GM11168 (cell line): Measurements from ENCODE around the gene SHCBP1L.

Source experiments
- in situ Hi-C: fragments of 300-500 bp; cut with MboI; formaldehyde crosslinking; loops from one replicate; pipeline ENCODE4 v1.12.0; 2022; ENCODE audit warnings: low sequenced_read_pairs; ENCODE audit not compliant: unreplicated experiment

The SHCBP1L gene

GRCh38 chr1:182952677-182953444, at the start of gene SHCBP1L:
Gene SHCBP1L (minus strand): TSS chr1:182953166. CDS start chr1:182953133, 33 bp downstream.
- in situ Hi-C loops = loop anchor here (25.0 kb wide), 1 partner anchor 284 kb away; no protein-coding TSS in a partner anchor

GRCh38 chr1:183002267-183002666, 49.3 kb upstream of the SHCBP1L start:
- in situ Hi-C loops = no loop called here

GRCh38 chr1:183000167-183000962, 47.4 kb upstream of the SHCBP1L start:
- in situ Hi-C loops = no loop called here

- in situ Hi-C loops = no loop called here
These were observed 45.5 kb upstream of the SHCBP1L start for GRCh38 chr1:182998482-182998881.

GRCh38 chr1:182996816-182997215, 43.9 kb upstream of the SHCBP1L start:
- in situ Hi-C loops = no loop called here

GRCh38 chr1:182995894-182996293, 42.9 kb upstream of the SHCBP1L start:
- in situ Hi-C loops = no loop called here

GRCh38 chr1:182993746-182994145, 40.8 kb upstream of the SHCBP1L start:
- in situ Hi-C loops = no loop called here

GRCh38 chr1:182990413-182991144, 37.6 kb upstream of the SHCBP1L start:
- in situ Hi-C loops = no loop called here

- in situ Hi-C loops = no loop called here
These were observed 32.9 kb upstream of the SHCBP1L start for GRCh38 chr1:182985876-182986275.

- in situ Hi-C loops = no loop called here
These were observed 31.7 kb upstream of the SHCBP1L start for GRCh38 chr1:182984621-182985020.

- in situ Hi-C loops = no loop called here
These were observed 31.2 kb upstream of the SHCBP1L start for GRCh38 chr1:182984138-182984537.

- in situ Hi-C loops = no loop called here
These were observed 25.3 kb upstream of the SHCBP1L start for GRCh38 chr1:182978151-182978853.

GRCh38 chr1:182977480-182977879, 24.5 kb upstream of the SHCBP1L start:
- in situ Hi-C loops = no loop called here

GRCh38 chr1:182974506-182975191, 21.7 kb upstream of the SHCBP1L start:
- in situ Hi-C loops = loop anchor here (25.0 kb wide), 1 partner anchor 263 kb away; no protein-coding TSS in a partner anchor

GRCh38 chr1:182972829-182973228, 19.9 kb upstream of the SHCBP1L start:
- in situ Hi-C loops = loop anchor here (25.0 kb wide), 1 partner anchor 264 kb away; no protein-coding TSS in a partner anchor

- in situ Hi-C loops = loop anchor here (25.0 kb wide), 1 partner anchor 265 kb away; no protein-coding TSS in a partner anchor
These were observed 19.3 kb upstream of the SHCBP1L start for GRCh38 chr1:182972231-182972630.

GRCh38 chr1:182971219-182971618, 18.3 kb upstream of the SHCBP1L start:
- in situ Hi-C loops = loop anchor here (25.0 kb wide), 1 partner anchor 266 kb away; no protein-coding TSS in a partner anchor

GRCh38 chr1:182968836-182969734, 16.1 kb upstream of the SHCBP1L start:
- in situ Hi-C loops = loop anchor here (25.0 kb wide), 1 partner anchor 268 kb away; no protein-coding TSS in a partner anchor
